Amniotic stem cell (primary cell): ENCODE data around the gene DDIT4L.
"Not testable (repeated sequence)": the region's sequence is repeated elsewhere in the genome, so short reads cannot be mapped to it uniquely, and the experiment has no call there.

ENCODE experiments used
- DNase-seq: peaks from one replicate; lab custom pipeline; 2025; lab: John Stamatoyannopoulos, UW

Gene DDIT4L

GRCh38 chr4:100166297-100167039, 23.8 kb downstream of the DDIT4L start:
- no peak for DNase-seq

GRCh38 chr4:100165809-100166208, 24.5 kb downstream of the DDIT4L start:
- no peak for DNase-seq

GRCh38 chr4:100164808-100165760, 25.2 kb downstream of the DDIT4L start:
- no peak for DNase-seq

- DNase-seq = no peak
Measured at GRCh38 chr4:100162027-100162685, 28.1 kb downstream of the DDIT4L start.

GRCh38 chr4:100149190-100149589, 41.1 kb downstream of the DDIT4L start:
- DNase-seq = no peak

GRCh38 chr4:100147684-100148083, 42.6 kb downstream of the DDIT4L start:
- DNase-seq = no peak

- DNase-seq = no peak
Measured at GRCh38 chr4:100147198-100147597, 43.1 kb downstream of the DDIT4L start.

GRCh38 chr4:100146756-100147155, 43.5 kb downstream of the DDIT4L start:
- no peak for DNase-seq

GRCh38 chr4:100137320-100137719, 52.9 kb downstream of the DDIT4L start:
- not testable (repeated sequence) for DNase-seq
